ENCODE measurements around the gene TEX11.
"Not testable (repeated sequence)": the region's sequence is repeated elsewhere in the genome, so short reads cannot be mapped to it uniquely, and the experiment has no call there.

Gene TEX11

DNA sequence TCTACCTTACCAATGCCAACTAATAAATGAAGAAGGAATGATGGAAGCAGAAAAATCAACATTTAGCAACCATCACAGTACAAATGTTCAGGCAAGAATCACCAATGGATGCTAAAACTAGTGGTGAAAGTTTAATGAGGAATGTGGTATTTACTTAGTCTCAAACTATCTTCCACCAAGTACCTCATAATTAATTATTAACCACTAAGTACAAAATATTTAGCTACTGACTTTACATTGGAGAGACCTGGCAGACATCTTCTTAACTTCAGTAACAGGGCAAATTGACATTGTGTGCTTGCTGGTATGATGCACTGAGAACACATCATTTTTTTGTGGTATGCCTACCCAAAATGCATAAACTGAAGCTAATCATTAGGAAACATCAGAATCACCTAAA, 381.5 kb downstream of the TEX11 start:
- H3K4me3 ChIP-seq (ENCODE audit: control insufficient read depth, low read depth, low read length), result no peak overlapping the region
- TF ChIP-seq, protein P1, sequence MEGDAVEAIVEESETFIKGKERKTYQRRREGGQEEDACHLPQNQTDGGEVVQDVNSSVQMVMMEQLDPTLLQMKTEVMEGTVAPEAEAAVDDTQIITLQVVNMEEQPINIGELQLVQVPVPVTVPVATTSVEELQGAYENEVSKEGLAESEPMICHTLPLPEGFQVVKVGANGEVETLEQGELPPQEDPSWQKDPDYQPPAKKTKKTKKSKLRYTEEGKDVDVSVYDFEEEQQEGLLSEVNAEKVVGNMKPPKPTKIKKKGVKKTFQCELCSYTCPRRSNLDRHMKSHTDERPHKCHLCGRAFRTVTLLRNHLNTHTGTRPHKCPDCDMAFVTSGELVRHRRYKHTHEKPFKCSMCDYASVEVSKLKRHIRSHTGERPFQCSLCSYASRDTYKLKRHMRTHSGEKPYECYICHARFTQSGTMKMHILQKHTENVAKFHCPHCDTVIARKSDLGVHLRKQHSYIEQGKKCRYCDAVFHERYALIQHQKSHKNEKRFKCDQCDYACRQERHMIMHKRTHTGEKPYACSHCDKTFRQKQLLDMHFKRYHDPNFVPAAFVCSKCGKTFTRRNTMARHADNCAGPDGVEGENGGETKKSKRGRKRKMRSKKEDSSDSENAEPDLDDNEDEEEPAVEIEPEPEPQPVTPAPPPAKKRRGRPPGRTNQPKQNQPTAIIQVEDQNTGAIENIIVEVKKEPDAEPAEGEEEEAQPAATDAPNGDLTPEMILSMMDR (IDR thresholded peaks at IDR 0.05; ENCODE audit: control insufficient read depth, insufficient read depth, low read depth, low read length, missing control alignments), result no peak
- DNase-seq (ENCODE audit: low read depth), result no peak

DNA sequence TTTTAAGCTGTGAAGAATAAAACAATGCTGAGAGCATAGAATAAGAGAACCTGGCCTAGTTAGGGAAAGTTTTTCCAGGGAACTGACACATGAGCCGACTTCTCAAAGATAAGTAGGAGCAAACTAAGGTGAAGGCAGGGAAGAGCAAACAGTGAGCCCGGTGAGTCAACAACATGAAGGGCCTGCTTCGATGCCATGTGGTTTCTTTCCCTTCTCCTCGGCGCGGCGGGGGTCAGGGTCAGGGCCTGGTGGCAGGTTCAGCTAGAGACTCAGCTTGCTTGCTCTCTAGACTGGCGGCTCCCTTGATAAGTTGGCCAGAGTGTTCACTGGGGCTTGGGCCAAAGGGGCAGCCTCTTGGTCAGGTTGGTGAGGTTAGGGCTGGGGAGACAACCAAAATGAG, 382.8 kb downstream of the TEX11 start:
- TF ChIP-seq, protein P1 (IDR thresholded peaks at IDR 0.05; ENCODE audit: control insufficient read depth, insufficient read depth, low read depth, low read length, missing control alignments), result no peak
- no peak for DNase-seq (ENCODE audit: low read depth)
- H3K4me3 ChIP-seq (ENCODE audit: control insufficient read depth, low read depth, low read length), result no peak overlapping the region

DNA sequence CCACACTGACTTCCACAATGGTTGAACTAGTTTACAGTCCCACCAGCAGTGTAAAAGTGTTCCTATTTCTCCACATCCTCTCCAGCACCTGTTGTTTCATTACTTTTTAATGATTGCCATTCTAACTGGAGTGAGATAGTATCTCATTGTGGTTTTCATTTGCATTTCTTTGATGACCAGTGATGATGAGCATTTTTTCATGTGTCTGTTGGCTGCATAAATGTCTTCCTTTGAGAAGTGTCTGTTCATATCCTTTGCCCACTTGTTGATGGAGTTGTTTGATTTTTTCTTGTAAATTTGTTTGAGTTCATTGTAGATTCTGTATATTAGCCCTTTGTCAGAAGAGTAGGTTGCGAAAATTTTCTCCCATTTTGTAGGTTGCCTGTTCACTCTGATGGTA, 392.8 kb downstream of the TEX11 start:
- not testable (repeated sequence) for H3K4me3 ChIP-seq (ENCODE audit: control insufficient read depth, low read depth, low read length); DNase-seq (ENCODE audit: low read depth)

DNA sequence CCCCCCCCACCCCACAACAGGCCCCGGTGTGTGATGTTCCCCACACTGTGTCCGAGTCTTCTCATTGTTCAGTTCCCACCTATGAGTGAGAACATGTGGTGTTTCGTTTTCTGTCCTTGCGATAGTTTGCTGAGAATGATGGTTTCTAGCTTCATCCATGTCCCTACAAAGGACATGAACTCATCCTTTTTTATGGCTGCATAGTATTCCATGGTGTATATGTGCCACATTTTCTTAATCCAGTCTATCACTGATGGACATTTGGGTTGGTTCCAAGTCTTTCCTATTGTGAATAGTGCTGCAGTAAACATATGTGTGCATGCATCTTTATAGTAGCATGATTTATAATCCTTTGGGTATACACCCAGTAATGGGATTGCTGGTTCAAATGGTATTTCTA, 393.2 kb downstream of the TEX11 start:
- not testable (repeated sequence) for DNase-seq (ENCODE audit: low read depth); H3K4me3 ChIP-seq (ENCODE audit: control insufficient read depth, low read depth, low read length)

GRCh38 chrX:70509078-70509477, 399.4 kb downstream of the TEX11 start:
- DNase-seq (ENCODE audit: low read depth), result no peak
- TF ChIP-seq, protein P1 (IDR thresholded peaks at IDR 0.05; ENCODE audit: control insufficient read depth, insufficient read depth, low read depth, low read length, missing control alignments), result no peak
- H3K4me3 ChIP-seq (ENCODE audit: control insufficient read depth, low read depth, low read length), result no peak overlapping the region

DNA sequence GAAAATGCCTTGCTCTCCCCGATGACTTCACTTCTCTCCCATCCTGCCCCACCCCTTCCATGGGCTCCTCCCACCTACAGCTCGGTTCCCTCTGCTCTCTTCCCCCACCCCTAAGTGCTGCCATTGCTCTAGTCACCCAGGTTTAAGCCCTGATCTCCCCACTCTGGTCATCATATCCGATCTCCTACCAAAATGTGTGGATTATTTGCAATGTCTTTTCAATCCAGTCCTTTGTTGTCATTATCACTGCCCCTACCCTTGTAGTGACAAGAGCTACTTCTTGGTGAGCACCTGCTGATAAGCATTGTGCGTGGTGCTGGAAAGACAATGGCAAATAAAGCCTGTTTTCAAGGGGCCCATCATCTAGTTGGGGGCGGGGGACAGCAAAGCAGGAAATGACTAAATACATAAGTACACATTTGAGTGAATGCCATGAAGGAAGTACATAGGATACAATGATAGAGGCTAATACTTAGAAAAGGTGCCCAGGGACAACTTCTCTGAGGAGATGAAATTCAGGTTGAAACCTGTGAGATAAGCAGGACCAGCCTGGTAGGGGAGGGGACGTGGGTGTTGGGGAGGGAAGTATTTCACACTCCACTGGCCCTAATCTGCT, 400.1 kb downstream of the TEX11 start:
- TF ChIP-seq, protein P1 (IDR thresholded peaks at IDR 0.05; ENCODE audit: control insufficient read depth, insufficient read depth, low read depth, low read length, missing control alignments), result no peak
- DNase-seq (ENCODE audit: low read depth), result no peak
- H3K4me3 ChIP-seq (ENCODE audit: control insufficient read depth, low read depth, low read length), result no peak overlapping the region

- TF ChIP-seq, protein P1 (IDR thresholded peaks at IDR 0.05; ENCODE audit: control insufficient read depth, insufficient read depth, low read depth, low read length, missing control alignments), result no peak
- DNase-seq (ENCODE audit: low read depth), result no peak
- H3K4me3 ChIP-seq (ENCODE audit: control insufficient read depth, low read depth, low read length), result no peak overlapping the region
These were observed 403.1 kb downstream of the TEX11 start for GRCh38 chrX:70505451-70505841.

DNA sequence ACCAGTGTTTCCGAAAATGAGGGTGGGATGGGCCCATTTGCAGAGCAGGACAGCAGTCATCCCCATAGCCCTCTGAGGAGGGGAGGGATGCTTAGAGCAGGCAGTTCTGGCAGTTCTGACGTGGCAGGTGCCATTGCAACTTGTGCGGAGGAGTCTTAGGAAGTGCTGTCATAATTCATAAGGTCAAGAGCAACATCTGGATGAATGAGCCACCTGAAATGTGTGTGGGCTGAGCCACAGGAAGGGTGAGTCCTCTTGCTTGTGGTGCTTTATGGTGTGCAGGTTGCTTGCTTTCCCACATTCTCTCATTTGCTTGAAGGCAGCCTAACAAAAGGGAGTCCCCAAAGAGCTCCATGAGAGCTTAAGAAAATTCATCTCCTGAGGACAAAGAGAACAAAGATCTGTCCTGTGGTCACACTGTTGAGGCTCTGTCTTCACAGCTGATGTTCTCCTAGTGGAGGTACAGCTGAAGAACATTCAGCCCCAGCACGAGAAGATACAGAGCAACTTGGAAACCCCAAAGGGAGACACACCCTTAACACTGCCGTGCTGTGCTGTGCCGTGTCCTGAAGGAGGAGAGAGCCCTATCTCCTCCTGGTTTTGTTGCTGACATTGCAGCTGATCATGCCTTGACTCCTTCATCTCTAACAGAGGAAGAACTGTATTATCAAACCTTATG, 403.6 kb downstream of the TEX11 start:
- no peak overlapping the region for H3K4me3 ChIP-seq (ENCODE audit: control insufficient read depth, low read depth, low read length)
- no peak for DNase-seq (ENCODE audit: low read depth)
- TF ChIP-seq, protein P1 (IDR thresholded peaks at IDR 0.05; ENCODE audit: control insufficient read depth, insufficient read depth, low read depth, low read length, missing control alignments), result no peak

Measured in AG09309 (cell line).